A549 treated with Mapracorat at 1 μM for 4 hours (cell line): ENCODE results near the gene TRABD2B. TPM values are rescaled to one million over a fixed set of nuclear protein-coding genes. Genes with fewer than 3 reads are reported as not detected.

ENCODE experiments used
- total RNA-seq: library from RNA; stranded (reverse); fragments of 200-300 nt; extraction: Qiagen RNA extraction; gene quantifications from 5 replicates; pipeline ENCODE4 v1.2.3, GENCODE V29; 2022

TRABD2B gene
- 2.4 to 3.5 TPM (median 2.8 TPM) in 5 replicates for total RNA-seq

GRCh38 chr1:47997289-47998200, at the start of gene TRABD2B:
TSS of gene TRABD2B (minus strand) at chr1:47997385.

Other genes with a start within 250 kb of the TRABD2B start
- 0.10 TPM in 1 of 5 replicates, not detected in the others for gene SLC5A9, start 225.3 kb upstream of the TRABD2B start, total RNA-seq